CD14-positive monocyte (primary cell): Measurements from ENCODE around the gene ITGA6. TPM values are rescaled to one million over a fixed set of nuclear protein-coding genes. Genes with fewer than 3 reads are reported as not detected.

Experiments used
- DNase-seq, 3 donors: peaks; one replicate each; pipeline ENCODE4 v3.0.0-alpha.2; 2011 to 2022
- H2AFZ ChIP-seq: 2 replicates; pipeline ENCODE4 v1.6.0; 2012; ENCODE audit warnings: mild to moderate bottlenecking, low read depth, low read length, inconsistent platforms; ENCODE audit not compliant: insufficient read depth, poor library complexity, severe bottlenecking
- H3K27ac ChIP-seq, 2 donors: 1 replicate in 1 of 2; 2 replicates in 1 of 2; pipeline ENCODE4 v1.5.1; 2012 to 2013; ENCODE audit warnings: low read length in 2 of 2, control low read depth in 1 of 2, inconsistent platforms in 1 of 2, low read depth in 1 of 2, mild to moderate bottlenecking in 1 of 2
- H3K27me3 ChIP-seq, 2 donors: one replicate each; pipeline versions ENCODE4 v1.6.0 to v1.6.1; 2011 to 2013; ENCODE audit warnings: low read length in 2 of 2; ENCODE audit not compliant: control insufficient read depth in 2 of 2, insufficient read depth in 2 of 2
- H3K36me3 ChIP-seq, 2 donors: replicated peaks in 1 of 2; 1 replicate in 1 of 2; 2 replicates in 1 of 2; pipeline versions ENCODE4 v1.5.1 to v1.6.1; 2012 to 2013; ENCODE audit warnings: low read length in 2 of 2, control low read depth in 1 of 2, inconsistent platforms in 1 of 2, mild to moderate bottlenecking in 1 of 2; ENCODE audit not compliant: insufficient read depth in 2 of 2, control insufficient read depth in 1 of 2
- H3K4me1 ChIP-seq, 2 donors: 1 replicate in 1 of 2; 2 replicates in 1 of 2; pipeline versions ENCODE4 v1.5.1 to v1.6.1; 2012 to 2013; ENCODE audit warnings: low read length in 2 of 2, control low read depth in 1 of 2, inconsistent platforms in 1 of 2, mild to moderate bottlenecking in 1 of 2, moderate library complexity in 1 of 2; ENCODE audit not compliant: insufficient read depth in 2 of 2, control insufficient read depth in 1 of 2
- H3K4me2 ChIP-seq: replicated peaks from 2 replicates; pipeline ENCODE3; 2012; ENCODE audit warnings: low read length, moderate library complexity, mild to moderate bottlenecking; ENCODE audit not compliant: poor library complexity, severe bottlenecking; ENCODE audit errors: extremely low read depth
- H3K4me3 ChIP-seq, 3 experiments: fragments of 200-600 bp in 1 of 3; sonication (generic) in 1 of 3; replicated peaks in 1 of 3; 1 replicate in 2 of 3; 2 replicates in 1 of 3; pipeline ENCODE4 v1.5.1; 2011 to 2013; ENCODE audit warnings: low read length in 3 of 3, mild to moderate bottlenecking in 3 of 3, control low read depth in 2 of 3, low read depth in 2 of 3, inconsistent platforms in 1 of 3, moderate library complexity in 1 of 3
- H3K79me2 ChIP-seq: 2 replicates; pipeline ENCODE4 v1.6.0; 2012; ENCODE audit warnings: mild to moderate bottlenecking, control low read depth, inconsistent platforms, low read length, moderate library complexity; ENCODE audit not compliant: insufficient read depth
- H3K9ac ChIP-seq: 2 replicates; pipeline ENCODE4 v1.6.0; 2017; ENCODE audit warnings: low read length, mild to moderate bottlenecking; ENCODE audit not compliant: insufficient read depth, poor library complexity, severe bottlenecking
- H3K9me3 ChIP-seq, 2 donors: replicated peaks in 1 of 2; 1 replicate in 1 of 2; 2 replicates in 1 of 2; pipeline versions ENCODE4 v1.5.1 to v1.6.1; 2012 to 2013; ENCODE audit warnings: low read length in 2 of 2, control low read depth in 1 of 2; ENCODE audit not compliant: control insufficient read depth in 1 of 2, insufficient read depth in 1 of 2
- H4K20me1 ChIP-seq: 2 replicates; pipeline ENCODE4 v1.6.0; 2012; ENCODE audit warnings: mild to moderate bottlenecking, low read length, control low read depth, moderate library complexity; ENCODE audit not compliant: insufficient read depth
- H3K27ac Mint-ChIP-seq, 7 donors: one replicate each; pipeline ENCODE4 v1.8.0; 2020; ENCODE audit warnings: mild to moderate bottlenecking in 7 of 7, mixed read lengths in 7 of 7, moderate library complexity in 6 of 7, inconsistent platforms in 2 of 7
- H3K27me3 Mint-ChIP-seq, 3 donors: one replicate each; pipeline ENCODE4 v1.8.0; 2021 to 2022; ENCODE audit warnings: low read depth in 3 of 3, mild to moderate bottlenecking in 3 of 3, mixed read lengths in 3 of 3, moderate library complexity in 3 of 3, inconsistent platforms in 1 of 3
- H3K36me3 Mint-ChIP-seq, 2 donors: one replicate each; pipeline ENCODE4 v1.8.0; 2020; ENCODE audit warnings: mixed read lengths in 2 of 2, inconsistent platforms in 1 of 2, mild to moderate bottlenecking in 1 of 2
- H3K4me1 Mint-ChIP-seq: one replicate; pipeline ENCODE4 v1.8.0; 2020; ENCODE audit warnings: mild to moderate bottlenecking, mixed read lengths
- H3K4me3 Mint-ChIP-seq, 2 donors: one replicate each; pipeline ENCODE4 v1.8.0; 2020; ENCODE audit warnings: mild to moderate bottlenecking in 2 of 2, mixed read lengths in 2 of 2, moderate library complexity in 1 of 2
- H3K9me3 Mint-ChIP-seq, 7 donors: one replicate each; pipeline ENCODE4 v1.8.0; 2020 to 2022; ENCODE audit warnings: mixed read lengths in 7 of 7, mild to moderate bottlenecking in 6 of 7, moderate library complexity in 6 of 7, inconsistent platforms in 2 of 7
- WGBS: methylation state at CpG from one replicate; pipeline ENCODE4 v1.1.5; 2013; ENCODE audit warnings: missing lambda C conversion rate; ENCODE audit not compliant: insufficient coverage; 5-methylcytosine and 5-hydroxymethylcytosine counted together
- intact Hi-C, 2 donors: fragments of 100-400 bp; cut with micrococcal nuclease; formaldehyde crosslinking; loops; one replicate each; pipeline versions ENCODE4 v1.15.0 to v1.15.1; 2023
- polyA plus RNA-seq, 3 donors: library from polyadenylated mRNA; depleted of rRNA in 1 of 3; unstranded in 2 of 3; stranded (reverse) in 1 of 3; fragments of 300-500 nt in 2 of 3; fragments of >200 nt in 1 of 3; fragmentation: Illumina TruSeq in 2 of 3; gene quantifications; 1 replicate in 2 of 3; 2 replicates in 1 of 3; pipeline ENCODE4 v1.2.3, GENCODE V29; 2012 to 2021
- TF ChIP-seq, protein P1 (sequence below): fragments of 200-600 bp; IDR thresholded peaks from one replicate; pipeline ENCODE4 v1.8.0; 2022; ENCODE audit warnings: antibody characterized with exemption, mild to moderate bottlenecking

ITGA6 gene
- polyA plus RNA-seq, 3 donors, result 0.01 to 0.36 (median 0.20) TPM

DNA sequence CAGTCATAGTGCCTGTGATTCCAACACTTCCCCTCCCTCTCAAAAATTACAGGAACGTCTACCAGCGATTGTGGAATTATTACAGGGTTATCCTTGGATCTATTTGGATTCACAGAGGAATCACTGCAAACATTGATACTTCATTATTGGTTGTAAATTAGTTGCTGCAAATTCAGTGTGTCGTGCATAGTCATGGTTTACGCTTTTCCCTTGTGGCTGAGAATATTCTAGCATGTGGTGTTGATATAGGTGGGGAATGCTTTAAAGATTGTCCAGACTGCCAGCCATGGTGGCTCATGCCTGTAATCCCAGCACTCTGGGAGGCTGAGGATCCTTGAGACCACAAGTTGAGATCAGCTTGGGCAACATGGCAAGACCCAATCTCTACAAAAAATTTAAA is 79.8 kb downstream of the ITGA6 start:
- H3K27ac Mint-ChIP-seq, result no peak overlapping the region
- Histone ChIP-seq H3K27ac (no peak overlapping the region), H4K20me1 (no peaks in the 10 kb centered on the region), H3K4me1 (peaks cover 11 to 18% of the 10 kb centered on the region in 2 donors), H3K4me2 (no peak overlapping the region), H3K9ac (no peak overlapping the region), H3K27me3 (no peaks in the 10 kb centered on the region), H3K36me3 (no peaks in the 10 kb centered on the region), H3K4me3 (no peak overlapping the region), H2AFZ (no peak overlapping the region), H3K9me3 (peaks cover 3 to 7% of the 10 kb centered on the region in 2 donors), H3K79me2 (no peaks in the 10 kb centered on the region)
- intact Hi-C loops, result no loop called here
- peaks cover 13% of the 10 kb centered on the region for H3K4me1 Mint-ChIP-seq
- TF ChIP-seq, protein P1, sequence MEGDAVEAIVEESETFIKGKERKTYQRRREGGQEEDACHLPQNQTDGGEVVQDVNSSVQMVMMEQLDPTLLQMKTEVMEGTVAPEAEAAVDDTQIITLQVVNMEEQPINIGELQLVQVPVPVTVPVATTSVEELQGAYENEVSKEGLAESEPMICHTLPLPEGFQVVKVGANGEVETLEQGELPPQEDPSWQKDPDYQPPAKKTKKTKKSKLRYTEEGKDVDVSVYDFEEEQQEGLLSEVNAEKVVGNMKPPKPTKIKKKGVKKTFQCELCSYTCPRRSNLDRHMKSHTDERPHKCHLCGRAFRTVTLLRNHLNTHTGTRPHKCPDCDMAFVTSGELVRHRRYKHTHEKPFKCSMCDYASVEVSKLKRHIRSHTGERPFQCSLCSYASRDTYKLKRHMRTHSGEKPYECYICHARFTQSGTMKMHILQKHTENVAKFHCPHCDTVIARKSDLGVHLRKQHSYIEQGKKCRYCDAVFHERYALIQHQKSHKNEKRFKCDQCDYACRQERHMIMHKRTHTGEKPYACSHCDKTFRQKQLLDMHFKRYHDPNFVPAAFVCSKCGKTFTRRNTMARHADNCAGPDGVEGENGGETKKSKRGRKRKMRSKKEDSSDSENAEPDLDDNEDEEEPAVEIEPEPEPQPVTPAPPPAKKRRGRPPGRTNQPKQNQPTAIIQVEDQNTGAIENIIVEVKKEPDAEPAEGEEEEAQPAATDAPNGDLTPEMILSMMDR, result no peak
- H3K27me3 Mint-ChIP-seq, result peaks cover 0 to 1% (median 0%) of the 10 kb centered on the region in 3 donors
- no peak overlapping the region for H3K4me3 Mint-ChIP-seq
- no peak for DNase-seq
- 93% methylated on average over 2 of the region's 4 CpGs for WGBS
- H3K9me3 Mint-ChIP-seq, result peaks cover 3 to 9% (median 6%) of the 10 kb centered on the region in 7 donors
- peaks cover 0 to 2% of the 10 kb centered on the region in 2 donors for H3K36me3 Mint-ChIP-seq

DNA sequence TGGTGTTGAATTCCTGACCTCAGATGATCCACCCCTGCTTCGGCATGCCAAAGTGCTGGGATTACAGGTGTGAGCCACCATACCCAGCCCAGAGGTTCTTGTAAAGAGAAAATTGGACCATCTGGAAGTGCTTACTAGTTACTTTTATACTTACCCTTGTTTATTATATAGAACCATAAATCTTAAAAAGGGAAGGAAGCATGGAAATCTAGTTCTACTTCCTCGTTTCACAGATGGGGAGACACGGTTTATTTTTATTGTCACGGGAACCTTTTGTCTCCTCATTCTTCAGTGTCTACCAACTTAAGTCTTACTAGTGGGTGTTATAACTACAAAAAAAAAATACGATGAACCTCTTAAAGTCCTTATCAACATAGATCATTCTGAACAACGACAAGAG is 82.7 kb downstream of the ITGA6 start:
- Mint-ChIP-seq H3K27me3 (peaks cover 0 to 2% (median 0%) of the 10 kb centered on the region in 3 donors), H3K9me3 (peaks cover 15 to 29% (median 20%) of the 10 kb centered on the region in 7 donors), H3K36me3 (peaks cover 3 to 6% of the 10 kb centered on the region in 2 donors), H3K4me1 (peaks cover 31% of the 10 kb centered on the region), H3K4me3 (peak overlapping the region; percentile 9 to 42), H3K27ac (peak overlapping the region in 3 of 7 donors; percentile 9 to 53 (median 41))
- Histone ChIP-seq H4K20me1 (no peaks in the 10 kb centered on the region), H3K79me2 (no peaks in the 10 kb centered on the region), H3K27me3 (no peaks in the 10 kb centered on the region), H3K4me1 (peaks cover 20 to 39% of the 10 kb centered on the region in 2 donors), H3K36me3 (no peaks in the 10 kb centered on the region), H3K9me3 (peaks cover 10 to 25% of the 10 kb centered on the region in 2 donors), H3K27ac (no peak overlapping the region), H3K4me2 (peak overlapping the region; percentile 47), H3K4me3 (peak overlapping the region in 1 of 3 experiments; percentile 40), H3K9ac (no peak overlapping the region), H2AFZ (no peak overlapping the region)
- peak; percentile 5 to 27 (median 19) for DNase-seq
- no CpG with 5 or more reads among the region's 6 CpGs for WGBS
- TF ChIP-seq, protein P1, result no peak
- intact Hi-C loops, result no loop called here
